PC-3 (cell line): ENCODE measurements around the gene PURA. TPM values are rescaled to one million over a fixed set of nuclear protein-coding genes. Genes with fewer than 3 reads are reported as not detected.

Source experiments
- ATAC-seq: fragments of 200-7000 bp; cut with Tn5 transposase; 2 replicates; pipeline ENCODE4 v1.9.1; 2020; ENCODE audit warnings: mild to moderate bottlenecking, moderate library complexity
- BruUV-seq: library from RNA; stranded (reverse); fragments of 400-500 nt; replicated peaks from 2 replicates; lab custom pipeline; 2021; lab: Mats Ljungman, UMichigan
- CTCF ChIA-PET: fragments of 300-600 bp; sonication (Branson Sonifier 250); formaldehyde crosslinking; loops from one replicate; lab custom pipeline; 2022; ENCODE audit warnings: antibody characterized with exemption; lab: Charles Lee
- POLR2A ChIA-PET: fragments of 300-600 bp; sonication (Branson Sonifier 250); formaldehyde crosslinking; loops from one replicate; lab custom pipeline; 2022; ENCODE audit warnings: antibody characterized with exemption; ENCODE audit not compliant: unreplicated experiment; lab: Charles Lee
- DNase-seq: peaks from one replicate; pipeline ENCODE4 v3.0.0-alpha.2; 2015
- H2AFZ ChIP-seq: fragments of 300-600 bp; sonication (generic); 2 replicates; pipeline ENCODE4 v1.6.0; 2016; ENCODE audit warnings: antibody characterized with exemption, low read length
- H3F3A ChIP-seq: fragments of 300-600 bp; sonication (generic); one replicate; pipeline ENCODE4 v1.6.0; 2017; ENCODE audit warnings: antibody characterized with exemption, low read length, control low read depth, mild to moderate bottlenecking; ENCODE audit not compliant: unreplicated experiment
- H3K27ac ChIP-seq: fragments of 300-600 bp; sonication (generic); 2 replicates; pipeline ENCODE4 v1.5.1; 2016; ENCODE audit warnings: mild to moderate bottlenecking, low read length
- H3K27me3 ChIP-seq: fragments of 300-600 bp; sonication (generic); 2 replicates; pipeline ENCODE4 v1.6.1; 2016; ENCODE audit warnings: low read length, mixed read lengths
- H3K36me3 ChIP-seq: fragments of 300-600 bp; sonication (generic); 2 replicates; pipeline ENCODE4 v1.6.1; 2016; ENCODE audit warnings: low read depth, mixed run types, low read length, mixed read lengths
- H3K4me1 ChIP-seq: fragments of 300-600 bp; sonication (generic); 2 replicates; pipeline ENCODE4 v1.5.1; 2016; ENCODE audit warnings: low read length; ENCODE audit not compliant: insufficient read depth
- H3K4me2 ChIP-seq: fragments of 300-600 bp; sonication (generic); 2 replicates; pipeline ENCODE4 v1.6.0; 2016; ENCODE audit warnings: low read length
- H3K4me3 ChIP-seq: fragments of 300-600 bp; sonication (generic); 2 replicates; pipeline ENCODE4 v1.5.1; 2016; ENCODE audit warnings: mild to moderate bottlenecking, low read length, mixed read lengths
- H3K79me2 ChIP-seq: fragments of 300-600 bp; sonication (generic); 2 replicates; pipeline ENCODE4 v1.6.1; 2017; ENCODE audit warnings: low read length, mixed read lengths
- H3K9ac ChIP-seq: fragments of 300-600 bp; sonication (generic); 2 replicates; pipeline ENCODE4 v1.6.0; 2016; ENCODE audit warnings: mild to moderate bottlenecking, low read length
- H3K9me2 ChIP-seq: fragments of 300-600 bp; sonication (generic); replicated peaks from 2 replicates; pipeline ENCODE4 v1.6.1; 2016; ENCODE audit warnings: mixed run types, low read length, mixed read lengths
- H3K9me3 ChIP-seq: fragments of 300-600 bp; sonication (generic); 2 replicates; pipeline ENCODE4 v1.6.1; 2016; ENCODE audit warnings: low read length, mixed read lengths
- H4K20me1 ChIP-seq: fragments of 300-600 bp; sonication (generic); 2 replicates; pipeline ENCODE4 v1.6.1; 2016; ENCODE audit warnings: low read length, mixed read lengths
- CTCF ChIP-seq: fragments of 300-600 bp; sonication (generic); conservative IDR thresholded peaks from 2 replicates; pipeline ENCODE4 v1.5.1; 2017; ENCODE audit warnings: antibody characterized with exemption, low read depth, mild to moderate bottlenecking, low read length
- EZH2 ChIP-seq: fragments of 300-600 bp; sonication (generic); IDR thresholded peaks from one replicate; pipeline ENCODE4 v1.6.1; 2017; ENCODE audit warnings: antibody characterized with exemption, mild to moderate bottlenecking, low read length; ENCODE audit not compliant: unreplicated experiment
- EZH2phosphoT487 ChIP-seq: fragments of 300-600 bp; sonication (generic); IDR thresholded peaks from 2 replicates; pipeline ENCODE4 v1.6.1; 2018; ENCODE audit warnings: mild to moderate bottlenecking, antibody characterized with exemption, low read length, borderline replicate concordance
- intact Hi-C: fragments of 100-400 bp; cut with micrococcal nuclease; formaldehyde crosslinking; loops from 2 replicates; pipeline ENCODE4 v1.9.0; 2023
- total RNA-seq: library from RNA; depleted of rRNA; stranded (reverse); fragments of >200 nt; gene quantifications from 2 replicates; pipeline ENCODE4 v1.2.3, GENCODE V29; 2014

Gene PURA
- total RNA-seq, 1 experiment from 2014 or later, result 8.5 TPM

- ChIA-PET CTCF (interaction anchor here (1.0 kb wide), 1 partner anchor 15 kb away, joined by 5 read pairs; no protein-coding TSS in a partner anchor), POLR2A (no interaction called here)
- H4K20me1 ChIP-seq, result peaks cover 17% of the 10 kb centered on the region
- intact Hi-C loops, result loop anchor here (2.0 kb wide), 1 partner anchor 28 kb away; no protein-coding TSS in a partner anchor
- no peak overlapping the region for H2AFZ ChIP-seq
- H3K4me3 ChIP-seq, result peak overlapping the region; percentile 91; the same call in 1 of the 2 replicates
- H3K4me1 ChIP-seq, result peaks cover 31% of the 10 kb centered on the region
- no peak overlapping the region for H3K27ac ChIP-seq
- no peak overlapping the region; the same call in 1 of the 2 replicates for H3K9ac ChIP-seq
- TF ChIP-seq CTCF, result peak; percentile 39; the same call in 1 of the 2 replicates
- TF ChIP-seq EZH2, result no peak
- peak overlapping the region; percentile 99 for H3K4me2 ChIP-seq
- H3K9me3 ChIP-seq, result no peaks in the 10 kb centered on the region
- no TSS peak for BruUV-seq
- no peaks in the 10 kb centered on the region for H3K36me3 ChIP-seq
- H3K9me2 ChIP-seq, result no peaks in the 10 kb centered on the region
- H3K27me3 ChIP-seq, result no peaks in the 10 kb centered on the region
- no peaks in the 10 kb centered on the region for H3F3A ChIP-seq
- H3K79me2 ChIP-seq, result peaks cover 67% of the 10 kb centered on the region
- DNase-seq (peak; percentile 53), ATAC-seq (no peak)
These were observed 2.8 kb downstream of the PURA start for GRCh38 chr5:140116716-140117115.

- intact Hi-C loops, result loop anchor here (2.0 kb wide), 1 partner anchor 27 kb away; no protein-coding TSS in a partner anchor
- CTCF ChIA-PET, result no interaction called here
- TF ChIP-seq CTCF, result no peak
- no peak for TF ChIP-seq EZH2
- no peak for TF ChIP-seq EZH2phosphoT487
- H3F3A ChIP-seq, result no peaks in the 10 kb centered on the region
- H3K4me1 ChIP-seq, result peaks cover 30% of the 10 kb centered on the region
- no peak overlapping the region for H2AFZ ChIP-seq
- ATAC-seq (no peak), DNase-seq (no peak)
- no peaks in the 10 kb centered on the region for H3K9me3 ChIP-seq
- no peaks in the 10 kb centered on the region for H3K27me3 ChIP-seq
- peaks cover 59% of the 10 kb centered on the region for H3K79me2 ChIP-seq
- BruUV-seq, result no TSS peak
- no peak overlapping the region for H3K9ac ChIP-seq
- no peaks in the 10 kb centered on the region for H3K9me2 ChIP-seq
- peak overlapping the region; percentile 99 for H3K4me2 ChIP-seq
- no peak overlapping the region for H3K27ac ChIP-seq
- H4K20me1 ChIP-seq, result peaks cover 17% of the 10 kb centered on the region
- POLR2A ChIA-PET, result no interaction called here
- H3K4me3 ChIP-seq, result no peak overlapping the region
- no peaks in the 10 kb centered on the region for H3K36me3 ChIP-seq
These were observed 3.6 kb downstream of the PURA start for GRCh38 chr5:140117523-140117922.

GRCh38 chr5:140118302-140118936 is 4.5 kb downstream of the PURA start:
- Histone ChIP-seq H3K9me3 (no peaks in the 10 kb centered on the region), H3K27ac (no peak overlapping the region), H3K9ac (no peak overlapping the region), H3K27me3 (no peaks in the 10 kb centered on the region), H3K9me2 (no peaks in the 10 kb centered on the region), H3K4me3 (no peak overlapping the region), H2AFZ (no peak overlapping the region), H3K4me1 (peaks cover 26% of the 10 kb centered on the region), H4K20me1 (peaks cover 17% of the 10 kb centered on the region), H3K79me2 (peaks cover 51% of the 10 kb centered on the region), H3K36me3 (no peaks in the 10 kb centered on the region), H3F3A (no peaks in the 10 kb centered on the region), H3K4me2 (peak overlapping the region; percentile 17; the same call in 1 of the 2 replicates)
- intact Hi-C loops, result no loop called here
- POLR2A ChIA-PET, result interaction anchor here (0.6 kb wide), 1 partner anchor 9 kb away, joined by 5 read pairs; no protein-coding TSS in a partner anchor
- DNase-seq, result peak; percentile 44
- TF ChIP-seq EZH2 (no peak), EZH2phosphoT487 (no peak), CTCF (peak; percentile 47; the same call in 1 of the 2 replicates)
- CTCF ChIA-PET, result interaction anchor here (0.5 to 0.7 kb wide), 3 partner anchors 26 to 348 kb away, joined by 3 to 5 read pairs (median 3); no protein-coding TSS in a partner anchor
- no peak for ATAC-seq
- no TSS peak for BruUV-seq
